HG03571 (cell line): ENCODE measurements around the gene SNX12.
"Not testable (repeated sequence)": the region's sequence is repeated elsewhere in the genome, so short reads cannot be mapped to it uniquely, and the experiment has no call there.

Experiments used
- ATAC-seq: cut with Tn5 transposase; IDR thresholded peaks from one replicate; pipeline ENCODE4 v1.9.1; 2021; ENCODE audit not compliant: unreplicated experiment

SNX12 gene

GRCh38 chrX:71095033-71095432 is 26.9 kb upstream of the SNX12 start:
- ATAC-seq: no peak

GRCh38 chrX:71091263-71091662 is 23.1 kb upstream of the SNX12 start:
- ATAC-seq: no peak

GRCh38 chrX:71085900-71086299 is 17.8 kb upstream of the SNX12 start:
- no peak for ATAC-seq

GRCh38 chrX:71082822-71083221 is 14.7 kb upstream of the SNX12 start:
- ATAC-seq: no peak

- ATAC-seq: no peak
These were observed 14.1 kb upstream of the SNX12 start for GRCh38 chrX:71082124-71082647.

GRCh38 chrX:71081330-71082123 is 13.4 kb upstream of the SNX12 start:
- ATAC-seq: no peak

GRCh38 chrX:71070531-71070930 is 2.4 kb upstream of the SNX12 start:
- no peak for ATAC-seq

- ATAC-seq: no peak
These were observed 456 bp downstream of the SNX12 start for GRCh38 chrX:71067712-71068043.

- no peak for ATAC-seq
These were observed 1.0 kb downstream of the SNX12 start for GRCh38 chrX:71067089-71067488.

- ATAC-seq: no peak
These were observed 8.0 kb downstream of the SNX12 start for GRCh38 chrX:71060127-71060526.

GRCh38 chrX:71057848-71058530 is 10.1 kb downstream of the SNX12 start:
- ATAC-seq: no peak

- no peak for ATAC-seq
These were observed 11.3 kb downstream of the SNX12 start for GRCh38 chrX:71056867-71057266.

- ATAC-seq: peak; percentile 81
These were observed 14.9 kb downstream of the SNX12 start for GRCh38 chrX:71053217-71053621.

GRCh38 chrX:71052721-71053120 is 15.4 kb downstream of the SNX12 start:
- no peak for ATAC-seq

- not testable (repeated sequence) for ATAC-seq
These were observed 20.2 kb downstream of the SNX12 start for GRCh38 chrX:71047891-71048290.

GRCh38 chrX:71017396-71017939 is 50.7 kb downstream of the SNX12 start:
- ATAC-seq: no peak
